CD4-positive, alpha-beta T cell treated with Interleukin-4 for 1 hour (primary cell): ENCODE data around the gene COG4.

Source experiments
- DNase-seq, 2 donors: peaks; one replicate each; pipeline ENCODE4 v3.0.0-alpha.2; 2020 to 2022

COG4 gene

DNA sequence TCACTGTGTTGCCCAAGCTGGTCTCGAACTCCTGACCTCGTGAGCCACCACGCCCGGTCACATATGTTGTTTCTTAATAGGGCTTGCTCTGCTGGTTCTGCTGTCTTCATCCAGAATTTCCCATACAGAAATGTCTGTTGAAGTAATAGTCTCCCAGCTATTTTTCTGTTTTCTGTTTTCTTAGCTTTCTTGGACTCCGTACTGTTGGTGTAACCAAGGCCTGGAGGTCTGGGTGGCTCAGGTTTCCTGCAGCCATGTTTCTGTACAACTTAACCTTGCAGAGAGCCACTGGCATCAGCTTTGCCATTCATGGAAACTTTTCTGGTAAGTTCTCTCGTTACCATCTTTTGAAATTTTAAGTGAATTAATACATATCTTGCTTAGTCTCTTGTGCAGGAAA is 3.0 kb upstream of the COG4 start:
- DNase-seq, result no peak

DNA sequence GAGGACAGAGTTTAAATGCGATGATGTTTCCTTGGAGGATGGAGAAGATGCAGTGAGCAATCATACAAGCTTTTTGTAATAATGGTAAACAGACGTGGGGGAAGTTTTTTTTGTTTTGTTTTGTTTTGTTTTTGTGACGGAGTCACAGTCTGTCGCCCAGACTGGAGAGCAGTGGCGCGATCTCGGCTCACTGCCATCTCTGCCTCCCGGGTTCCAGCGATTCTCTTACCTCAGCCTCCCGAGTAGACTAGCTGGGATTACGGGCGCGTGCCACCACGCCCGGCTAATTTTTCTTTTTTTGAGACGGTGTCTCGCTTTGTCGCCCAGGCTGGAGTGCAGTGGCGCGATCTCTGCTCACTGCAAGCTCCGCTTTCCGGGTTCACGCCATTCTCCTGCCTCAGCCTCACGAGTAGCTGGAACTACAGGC is 1.1 kb upstream of the COG4 start:
- peak; percentile 27 to 58 for DNase-seq

DNA sequence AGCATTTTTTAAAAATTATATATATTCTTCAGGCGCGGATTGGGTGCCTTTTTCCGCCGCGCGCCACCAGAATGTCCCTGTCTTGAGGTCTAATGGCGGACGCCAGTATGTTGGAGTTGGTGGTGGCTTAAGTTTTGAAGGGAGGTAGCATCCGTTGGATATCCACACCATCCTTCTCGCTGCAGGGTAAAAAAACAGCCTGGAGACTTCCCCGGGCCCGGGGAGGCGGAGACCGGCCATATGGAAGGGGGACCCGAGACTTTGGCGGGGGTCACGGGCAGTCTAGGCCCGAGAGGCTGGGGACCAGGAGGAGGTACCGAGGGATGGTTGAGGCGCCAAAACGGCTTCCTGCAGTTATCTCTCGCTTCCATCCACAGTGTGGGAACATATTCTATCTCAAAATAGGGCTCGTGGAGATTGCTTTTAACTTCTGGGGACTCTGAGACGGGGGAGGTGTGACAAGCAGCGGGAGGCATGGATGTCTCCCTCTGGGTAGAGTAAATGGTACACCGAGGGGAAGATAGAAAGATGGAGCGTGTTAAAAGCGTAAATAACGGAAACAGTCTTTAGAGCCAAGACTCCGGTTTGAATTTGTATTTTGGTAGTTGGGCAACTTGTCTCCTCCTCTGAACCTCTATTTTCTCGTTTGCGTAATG is 517 bp upstream of the COG4 start, which contains the start of gene SF3B3:
Gene SF3B3 (plus strand): TSS at position 74 of the 656 bp plus-strand sequence. CDS start 2,841 bp downstream, outside the sequence.
- DNase-seq, result peak in 1 of 2 donors; percentile 78

DNA sequence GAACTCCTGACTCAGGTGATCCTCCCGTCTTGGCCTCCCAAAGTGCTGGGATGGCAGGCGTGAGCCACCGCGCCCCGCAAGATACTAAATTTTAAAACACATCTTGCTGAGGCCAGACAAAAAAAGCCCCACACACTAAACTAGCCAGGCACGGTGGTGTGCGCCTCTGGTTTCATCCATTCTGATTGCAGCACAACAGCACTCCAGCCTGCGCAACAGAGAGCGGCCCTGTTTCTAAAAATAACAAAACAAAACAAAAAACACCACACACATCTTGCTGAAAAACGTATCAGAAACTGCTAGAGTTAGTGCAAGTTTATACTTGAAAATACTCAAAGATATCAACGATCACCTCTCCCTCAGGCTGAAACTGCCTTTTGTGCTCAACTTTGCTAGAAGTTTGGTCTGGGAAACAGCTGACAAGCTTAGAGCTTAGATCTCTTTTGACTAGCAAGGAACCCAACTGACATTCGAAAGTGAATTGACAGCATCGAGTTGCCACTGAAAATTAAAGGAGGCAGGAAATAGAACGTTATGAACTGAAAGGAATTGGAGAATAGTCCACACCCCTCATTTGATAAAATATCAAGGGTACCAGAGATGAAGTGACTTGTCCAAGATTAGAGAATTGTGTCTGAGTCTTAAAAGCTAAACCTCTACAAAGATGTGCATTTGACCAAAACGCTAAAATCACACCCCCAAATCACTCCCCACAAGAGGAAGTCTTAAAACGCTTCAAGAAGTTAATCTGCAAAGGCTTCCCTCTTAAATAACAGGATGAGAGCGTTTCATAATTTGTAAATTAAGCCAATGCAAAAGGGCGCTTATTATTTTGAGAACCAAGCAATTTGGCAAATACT is 908 bp downstream of the COG4 start:
- peak in 1 of 2 donors; percentile 25 for DNase-seq

DNA sequence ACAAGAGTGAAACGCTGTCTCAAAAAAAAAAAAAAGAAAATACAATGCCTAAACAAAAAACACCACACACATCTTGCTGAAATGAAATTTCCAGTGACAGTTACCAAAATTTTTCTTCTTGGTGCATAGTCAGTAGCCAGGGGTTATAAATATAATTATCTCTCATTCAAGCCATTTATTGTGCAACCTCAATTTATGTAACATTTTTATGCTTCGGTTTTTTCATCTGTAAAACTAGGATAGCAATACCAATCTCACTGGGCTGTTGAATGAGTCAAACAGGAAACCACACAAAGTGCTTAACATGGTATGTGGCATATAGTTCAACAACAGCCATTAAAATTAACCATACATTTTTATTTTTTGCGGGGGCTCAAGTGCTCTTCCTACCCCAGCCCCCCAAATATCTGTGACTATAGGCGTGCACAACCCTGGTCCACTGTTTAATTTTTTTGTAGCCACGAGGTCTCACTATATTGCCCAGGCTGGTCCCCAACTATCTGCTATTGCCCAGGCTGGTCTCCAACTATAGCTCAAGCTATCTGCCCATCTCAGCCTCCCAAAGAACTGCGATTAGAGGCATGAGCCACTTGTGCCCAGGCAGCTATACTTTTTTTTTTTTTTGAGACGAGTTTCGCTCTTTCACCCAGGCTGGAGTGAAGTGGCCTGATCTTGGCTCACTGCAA is 2.6 kb downstream of the COG4 start:
- DNase-seq, result peak in 1 of 2 donors; percentile 60

DNA sequence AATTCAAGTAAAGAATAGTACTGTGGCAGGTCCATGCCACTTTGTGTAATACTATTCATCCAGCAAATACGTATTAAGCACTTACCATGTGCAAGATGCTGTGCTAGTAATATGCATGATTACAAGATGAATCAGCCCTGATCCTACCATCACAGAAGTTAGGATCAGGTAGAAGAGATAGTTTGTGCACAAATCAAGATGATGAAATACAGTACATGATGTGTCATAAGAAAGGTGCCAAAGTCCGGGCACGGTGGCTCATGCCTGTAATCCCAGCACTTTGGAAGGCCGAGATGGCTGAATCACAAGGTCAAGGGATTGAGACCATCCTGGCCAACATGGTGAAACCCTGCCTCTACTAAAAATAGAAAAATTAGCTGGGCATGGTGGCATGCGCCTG is 10.9 kb downstream of the COG4 start:
- no peak for DNase-seq

DNA sequence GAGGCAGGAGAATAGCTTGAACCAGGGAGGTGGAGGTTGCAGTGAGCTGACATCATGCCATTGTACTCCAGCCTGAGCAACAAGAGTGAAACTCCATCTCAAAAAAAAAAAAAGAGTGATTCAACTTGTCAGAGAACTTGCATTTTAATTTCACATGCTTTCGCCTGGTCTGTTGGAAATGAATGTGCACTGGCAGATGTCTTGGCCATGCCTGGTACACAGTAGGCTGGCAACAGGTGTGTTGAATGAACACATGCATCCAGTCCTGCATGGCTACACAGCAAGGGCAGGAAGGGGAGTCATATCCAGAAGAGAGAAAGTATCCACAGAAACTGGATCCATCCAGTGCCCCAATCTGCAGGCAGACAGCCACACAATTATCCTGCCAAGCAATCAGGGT is 11.5 kb downstream of the COG4 start:
- DNase-seq, result no peak

DNA sequence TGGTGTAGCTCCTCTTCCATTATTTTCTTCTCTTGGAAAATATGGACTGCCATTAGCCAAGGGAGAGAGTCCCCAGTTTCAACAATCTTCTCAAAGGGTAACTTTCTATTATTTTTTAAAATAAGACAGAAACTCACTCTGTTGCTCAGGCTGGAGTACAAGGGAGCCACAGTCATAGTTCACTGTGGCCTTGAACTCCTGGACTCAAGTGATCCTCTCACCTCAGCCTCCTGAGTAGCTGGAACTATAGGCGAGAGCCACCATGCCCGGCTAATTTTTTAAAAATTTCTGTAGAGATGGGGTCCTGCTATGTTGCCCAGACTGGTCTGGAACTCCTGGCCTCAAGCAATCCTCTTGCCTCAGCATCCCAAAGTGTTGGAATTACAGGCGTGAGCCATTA is 13.1 kb downstream of the COG4 start:
- no peak for DNase-seq

DNA sequence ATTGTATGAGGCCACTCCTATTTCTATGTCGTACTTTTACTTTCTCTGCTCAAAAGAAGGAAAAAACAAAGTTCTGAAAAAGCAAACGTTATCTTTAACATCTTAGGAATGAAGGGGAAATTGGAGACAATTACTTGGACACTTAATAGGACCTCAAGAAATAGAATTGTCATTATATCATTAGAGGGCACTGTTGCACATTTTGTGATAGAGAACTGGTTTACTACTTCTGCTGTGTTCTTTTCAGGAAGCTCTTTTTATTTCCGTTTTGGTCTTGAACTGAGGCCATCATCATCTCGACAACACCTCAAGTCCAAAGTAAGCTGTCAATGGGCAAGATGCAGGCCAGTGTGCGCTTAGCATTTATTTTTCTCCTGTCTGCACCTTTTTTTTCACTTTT is 14.6 kb downstream of the COG4 start:
- DNase-seq, result peak in 1 of 2 donors; percentile 52

DNA sequence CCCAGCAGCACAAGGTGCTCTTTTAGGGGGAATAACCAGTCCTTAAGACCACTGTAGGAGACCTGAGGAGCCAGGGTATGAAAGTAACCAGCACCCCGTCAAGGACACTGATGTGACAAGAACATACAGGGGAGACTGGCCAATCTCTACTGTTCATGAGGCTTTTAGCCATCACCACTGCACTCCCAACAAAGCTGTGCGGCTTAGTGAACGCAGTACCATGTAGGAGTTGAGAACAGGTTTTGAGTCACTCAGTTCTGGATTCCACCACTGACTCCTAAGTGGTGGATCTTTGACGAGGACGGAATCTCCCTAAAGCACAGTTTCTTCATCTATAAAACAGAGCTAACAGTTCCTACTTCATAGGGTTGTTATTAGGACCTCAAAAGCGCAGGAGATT is 26.8 kb downstream of the COG4 start:
- DNase-seq, result no peak

DNA sequence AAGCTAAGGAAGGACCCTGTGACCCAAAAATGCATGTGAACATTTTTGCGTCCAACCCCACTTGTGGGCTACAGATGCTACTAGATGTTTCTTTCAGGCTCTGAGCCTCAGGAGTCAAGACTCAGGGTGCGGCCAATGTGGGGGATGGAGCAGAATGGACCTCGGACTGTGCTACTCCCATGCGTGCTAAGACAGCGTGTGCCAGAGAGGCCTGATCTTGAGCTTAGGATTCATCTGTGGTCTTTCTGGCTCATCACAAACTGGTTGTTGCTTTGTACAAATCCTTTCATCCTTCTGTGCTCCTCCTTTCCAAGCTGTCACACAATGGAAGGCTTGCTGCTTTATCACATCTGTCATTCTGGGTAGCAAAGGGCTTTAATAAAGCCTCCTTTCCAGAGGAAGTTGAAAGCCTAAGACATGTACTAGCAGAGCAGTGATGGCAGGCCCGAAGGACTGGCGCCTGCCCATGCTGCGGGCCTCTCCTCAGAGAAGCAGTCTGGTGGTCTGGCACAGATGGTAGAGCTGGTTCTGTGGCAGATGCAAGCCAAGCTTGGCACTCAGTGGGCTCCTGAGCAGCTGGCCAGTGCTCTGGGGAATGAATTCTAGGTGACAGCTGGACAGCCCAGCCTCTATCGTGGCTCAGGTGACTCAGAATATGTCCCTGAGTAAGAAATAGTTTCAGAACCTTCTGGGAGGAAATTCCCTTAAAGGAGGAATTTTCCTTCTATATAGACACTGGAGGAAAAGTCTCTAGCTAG is 27.8 kb downstream of the COG4 start:
- DNase-seq, result no peak

DNA sequence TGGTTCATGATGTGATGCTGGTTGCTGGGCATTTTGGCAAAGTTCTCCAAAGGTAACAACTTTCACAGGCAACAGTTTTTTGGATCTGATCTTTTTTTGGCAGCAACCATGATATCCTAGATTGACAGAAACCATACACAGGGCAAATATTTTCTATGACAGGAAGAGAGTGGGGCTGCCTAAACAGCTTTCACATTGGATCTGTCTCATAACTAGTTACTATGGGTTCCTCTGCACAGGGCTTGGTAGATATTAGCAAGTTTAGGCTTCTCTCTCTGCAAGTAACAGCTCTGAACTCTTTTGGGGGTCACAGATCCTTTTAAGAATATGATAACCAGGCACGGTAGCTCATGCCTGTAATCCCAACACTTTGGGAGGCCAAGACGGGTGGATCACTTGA is 28.6 kb downstream of the COG4 start:
- no peak for DNase-seq

DNA sequence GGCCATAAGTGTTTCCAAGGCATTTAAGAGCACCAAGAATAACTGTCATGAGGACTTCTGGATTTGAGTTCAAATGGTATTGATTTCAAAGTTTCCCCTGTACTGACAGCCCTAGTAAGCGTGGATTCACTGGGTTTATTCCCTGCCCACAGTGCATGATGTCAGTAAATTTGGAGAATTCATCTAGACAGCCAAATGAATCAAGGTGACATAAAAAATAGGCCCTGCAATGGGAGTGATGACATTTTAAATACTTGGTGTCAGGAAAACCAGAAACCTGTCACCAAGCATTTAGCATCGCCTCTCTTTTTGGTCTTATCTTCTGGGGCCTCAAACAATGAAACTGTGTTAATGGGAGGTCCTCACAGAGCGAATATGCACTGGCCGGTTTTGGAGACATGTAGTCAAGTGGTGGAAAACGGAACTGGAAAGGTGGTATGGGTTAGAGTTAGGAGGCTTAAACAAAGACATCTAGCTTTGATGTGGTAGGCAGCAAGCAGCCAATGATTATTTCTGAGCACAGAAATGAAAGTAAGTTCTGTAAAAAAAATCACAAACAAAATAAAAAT is 29.1 kb downstream of the COG4 start:
- DNase-seq, result no peak

DNA sequence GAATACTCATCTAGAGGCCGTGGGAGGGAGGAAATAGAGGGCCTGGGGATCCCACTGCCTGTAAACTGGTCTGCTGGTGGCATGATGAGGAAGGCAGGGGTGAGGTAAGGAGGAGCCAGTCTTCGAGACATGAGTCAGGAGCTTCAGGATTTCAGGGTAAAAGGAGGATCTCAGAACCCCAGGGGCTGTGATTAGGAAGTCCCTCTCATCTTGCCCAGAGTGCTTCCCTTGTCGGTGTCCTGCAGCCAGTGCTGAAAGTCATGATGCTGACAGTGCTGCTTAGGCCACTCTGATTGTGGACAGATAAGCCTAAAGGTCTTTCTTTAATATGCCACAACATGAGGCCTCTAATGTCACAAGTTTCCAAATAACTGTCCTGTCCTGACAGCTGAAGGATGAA is 29.6 kb downstream of the COG4 start:
- DNase-seq, result no peak

DNA sequence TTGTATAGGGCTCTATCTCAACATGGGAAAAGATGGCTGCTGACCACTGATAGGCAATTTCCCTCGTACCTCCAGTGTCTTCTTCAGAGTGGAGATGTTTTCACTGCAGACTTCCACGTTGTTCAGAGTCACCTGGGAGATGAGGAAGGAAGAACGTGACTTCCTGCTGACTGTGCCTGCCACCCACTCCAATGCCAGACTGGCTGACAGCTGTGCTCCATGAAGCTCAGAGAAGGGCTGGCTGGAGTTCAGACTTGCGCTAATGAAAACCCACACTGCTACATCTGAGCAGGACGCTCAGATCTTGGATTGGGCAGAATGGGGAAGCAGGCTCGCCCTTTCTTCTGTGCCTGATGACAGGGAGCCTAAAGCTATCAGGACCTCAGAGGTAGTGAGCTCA is 33.1 kb downstream of the COG4 start:
- no peak for DNase-seq

DNA sequence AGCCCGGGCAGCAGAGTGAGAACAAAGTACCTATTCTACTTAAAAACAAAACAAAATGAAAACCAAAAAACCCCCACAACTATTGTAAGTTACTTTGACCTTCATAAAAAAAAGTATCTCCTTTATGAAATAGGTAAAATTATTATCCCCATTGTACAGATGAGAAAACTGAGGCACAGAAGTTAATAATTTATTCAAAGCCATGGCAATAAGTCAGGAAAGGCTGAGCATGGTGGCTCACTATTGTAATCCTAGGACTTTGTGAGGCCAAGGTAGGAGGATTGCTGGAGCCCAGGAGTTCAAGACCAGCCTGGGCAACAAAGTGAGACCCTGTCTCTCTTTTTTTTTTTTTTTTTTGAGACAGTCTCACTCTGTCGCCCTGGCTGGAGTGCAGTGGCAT is 38.5 kb downstream of the COG4 start:
- no peak for DNase-seq

DNA sequence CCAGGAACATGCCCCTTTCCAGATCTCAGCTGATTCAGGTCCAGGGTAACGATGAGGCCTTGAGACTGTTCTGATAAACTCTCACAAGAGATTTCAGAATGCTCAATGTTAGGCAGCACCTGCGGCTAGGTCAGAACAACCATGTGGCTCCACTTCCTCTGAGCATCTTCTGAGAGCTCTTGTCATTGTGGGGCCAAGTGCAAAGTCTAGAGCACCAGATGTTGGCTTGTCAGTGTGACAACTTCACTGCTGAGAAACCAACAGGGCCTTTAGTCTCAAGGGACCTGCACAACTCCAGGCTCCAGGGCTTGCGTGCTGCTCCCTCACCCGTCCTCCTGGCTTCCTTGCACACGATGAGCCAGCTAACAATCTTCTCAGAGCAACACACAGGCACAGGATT is 39.9 kb downstream of the COG4 start:
- no peak for DNase-seq

DNA sequence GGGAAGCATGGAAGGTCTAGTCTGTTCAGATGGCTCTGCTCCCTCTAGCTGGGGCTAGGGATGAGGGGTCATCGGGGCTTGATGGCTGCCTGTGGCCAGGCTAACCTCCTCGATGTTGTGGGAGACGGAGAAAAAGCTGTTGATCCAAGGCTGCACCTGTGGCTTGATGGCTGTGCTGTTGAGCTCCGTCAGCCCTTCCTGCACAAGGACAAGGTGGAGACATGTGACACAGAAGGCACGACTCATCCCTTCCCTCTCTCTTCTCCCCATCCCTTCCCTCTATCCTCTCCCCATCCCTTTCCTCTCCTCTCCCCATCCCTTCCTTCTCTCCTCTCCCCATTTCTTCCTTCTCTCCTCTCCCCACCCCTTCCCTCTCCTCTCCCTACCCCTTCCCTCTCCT is 40.7 kb downstream of the COG4 start:
- no peak for DNase-seq

DNA sequence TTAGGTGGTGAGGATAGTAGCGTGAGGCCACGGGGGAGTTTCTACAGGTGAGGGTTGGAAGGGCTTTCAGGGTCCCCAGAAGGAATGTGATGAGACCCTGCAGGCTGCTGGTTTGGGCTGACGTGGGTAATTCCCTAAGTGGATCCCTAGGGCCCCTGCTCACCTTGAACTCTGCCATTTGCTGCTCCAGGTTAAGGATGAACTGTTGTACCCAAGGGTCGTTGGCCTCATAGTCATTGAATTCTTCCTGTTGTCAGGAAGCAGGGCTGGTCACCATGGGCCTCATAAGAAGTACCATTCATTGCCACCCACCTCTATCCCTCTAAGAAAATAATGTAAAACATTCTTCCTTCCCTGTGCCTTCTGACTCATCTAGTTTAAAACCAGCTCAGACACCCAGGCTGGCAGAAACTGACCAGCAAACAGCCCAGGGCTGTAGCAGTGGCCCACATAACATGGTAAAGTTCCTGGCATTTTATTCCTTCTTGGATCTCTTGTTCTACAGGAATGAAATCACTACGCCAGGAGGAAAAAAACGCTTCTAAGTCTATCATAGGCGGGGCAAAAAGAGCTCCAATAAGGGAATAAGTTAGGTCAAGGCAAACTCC is 41.3 kb downstream of the COG4 start:
- DNase-seq, result no peak

DNA sequence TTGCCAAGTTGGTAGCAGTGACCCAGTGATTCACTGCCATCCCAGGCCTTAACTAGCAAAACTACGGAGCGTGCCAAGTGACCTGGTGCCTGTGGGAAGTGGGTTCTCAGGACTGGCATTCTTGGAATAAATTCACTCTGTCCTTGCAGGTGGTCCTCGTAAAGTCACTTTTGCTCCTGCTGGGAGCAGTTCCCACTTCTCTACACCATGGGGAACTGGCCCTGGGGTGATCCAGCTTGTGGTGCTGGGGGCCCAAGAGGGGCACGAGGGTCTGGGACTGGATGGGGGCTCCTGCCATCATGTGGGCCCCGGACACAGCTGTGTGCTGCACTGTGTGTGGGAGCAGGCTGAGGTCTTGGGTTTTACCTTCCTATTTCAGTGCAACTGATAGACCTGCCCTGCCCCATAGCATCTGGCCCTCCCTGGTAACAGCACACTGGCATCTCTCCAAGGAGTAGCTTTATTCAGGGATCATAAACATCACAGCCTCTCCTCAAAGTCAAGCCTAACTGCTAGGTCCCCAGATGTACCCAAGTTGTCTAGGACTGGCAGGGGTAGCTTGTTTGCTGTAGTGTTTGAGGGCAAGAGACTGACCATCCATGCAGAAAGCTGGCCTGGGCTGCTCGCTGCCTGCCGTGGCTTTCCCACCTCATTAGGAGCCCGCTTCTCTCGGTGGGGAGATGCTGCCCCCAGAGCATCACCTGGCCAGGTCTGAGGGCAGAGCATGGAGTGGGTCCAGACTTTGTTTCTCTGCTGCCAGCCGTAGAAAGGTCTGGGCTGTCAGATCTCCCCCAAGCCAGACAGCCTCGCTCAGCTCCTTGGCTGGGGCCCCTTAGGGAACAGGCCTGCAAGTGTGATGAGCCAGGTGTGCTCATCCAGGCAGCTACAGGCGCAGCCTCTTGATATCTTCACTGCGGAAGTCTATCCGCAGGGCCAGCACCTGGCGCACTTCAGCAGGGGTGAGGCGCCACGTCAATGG is 42.9 kb downstream of the COG4 start:
- DNase-seq, result no peak

DNA sequence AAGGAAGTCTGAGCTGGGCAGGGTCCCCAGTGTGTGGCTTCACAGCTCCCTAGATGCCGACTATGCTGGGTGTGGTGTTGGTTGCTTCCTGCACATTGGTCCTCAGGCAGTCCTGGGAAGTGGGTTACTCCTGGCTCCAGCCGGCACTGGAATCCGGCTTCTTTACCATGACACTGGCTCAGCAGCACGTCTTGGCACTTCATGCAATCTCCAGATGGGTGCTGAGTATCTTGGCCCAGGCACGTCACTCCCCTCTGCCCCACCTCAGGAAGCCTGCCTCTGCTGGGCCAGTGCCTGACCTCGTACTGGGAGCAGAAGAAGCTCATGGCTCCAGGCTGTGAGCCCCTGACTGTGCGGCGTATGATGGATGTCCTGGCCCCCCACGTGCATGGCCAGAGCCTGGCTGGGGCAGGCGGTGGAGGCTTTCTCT is 44.4 kb downstream of the COG4 start:
- no peak for DNase-seq
